Heart right ventricle (tissue), 16 donors: ENCODE data around the gene EFCC1. TPM values are rescaled to one million over a fixed set of nuclear protein-coding genes. Genes with fewer than 3 reads are reported as not detected.
A peak's percentile ranks its signal among the peaks of the same experiment; 100 is the strongest.

Experiments used
- ATAC-seq, 8 donors: fragments of 200-7000 bp; cut with Tn5 transposase; one replicate each; pipeline ENCODE4 v1.9.1; 2020; ENCODE audit warnings: mild to moderate bottlenecking in 8 of 8, moderate library complexity in 8 of 8, moderate number of reproducible peaks in 1 of 8
- DNase-seq, 2 donors: peaks; one replicate each; pipeline ENCODE4 v3.0.0-alpha.2; 2020
- H3K27ac ChIP-seq, 10 donors: fragments of 200-600 bp; sonication (generic) in 2 of 10; one replicate each; pipeline versions ENCODE4 v1.5.0 to v1.8.0; 2020 to 2022; ENCODE audit warnings: mild to moderate bottlenecking in 3 of 10
- H3K27me3 ChIP-seq, 7 donors: fragments of 200-600 bp; one replicate each; pipeline ENCODE4 v1.8.0; 2021 to 2022; ENCODE audit warnings: mild to moderate bottlenecking in 2 of 7
- H3K36me3 ChIP-seq, 9 donors: fragments of 200-600 bp; sonication (generic) in 1 of 9; one replicate each; pipeline versions ENCODE4 v1.5.0 to v1.8.0; 2020 to 2022; ENCODE audit warnings: mild to moderate bottlenecking in 2 of 9
- H3K4me1 ChIP-seq, 9 donors: fragments of 200-600 bp; sonication (generic) in 1 of 9; one replicate each; pipeline versions ENCODE4 v1.5.0 to v1.8.0; 2020 to 2022; ENCODE audit warnings: mild to moderate bottlenecking in 4 of 9
- H3K4me3 ChIP-seq, 10 donors: fragments of 200-600 bp; sonication (generic) in 2 of 10; one replicate each; pipeline versions ENCODE4 v1.5.0 to v1.8.0; 2020 to 2022; ENCODE audit warnings: mild to moderate bottlenecking in 7 of 10, moderate library complexity in 2 of 10
- H3K9me3 ChIP-seq, 11 donors: fragments of 200-600 bp in 10 of 11; sonication (generic) in 2 of 11; one replicate each; pipeline versions ENCODE4 v1.5.0 to v1.8.0; 2013 to 2022; ENCODE audit warnings: mild to moderate bottlenecking in 2 of 11, control low read depth in 1 of 11, moderate library complexity in 1 of 11
- WGBS, 2 donors: extraction: QIAGEN DNeasy Blood & Tissue Kit; methylation state at CpG; one replicate each; pipeline ENCODE4 v1.1.7; 2013; ENCODE audit warnings: inconsistent platforms in 1 of 2; 5-methylcytosine and 5-hydroxymethylcytosine counted together
- intact Hi-C, 10 donors: fragments of 100-400 bp; cut with DNase I; formaldehyde crosslinking; loops; one replicate each; pipeline versions ENCODE4 v1.11.1 to v1.14.2; 2022
- polyA plus RNA-seq, 2 donors: library from polyadenylated mRNA; stranded (reverse); fragments of 200-250 nt; gene quantifications; one replicate each; pipeline ENCODE4 v1.2.3, GENCODE V29; 2013
- total RNA-seq, 10 donors: library from RNA; stranded (reverse); fragmentation: NEBNext Ultra II Directional in 3 of 10; extraction: Animal tissue kit (Norgen Biotek cat#: 25700) in 3 of 10; gene quantifications; one replicate each; pipeline versions ENCODE4 v1.2.1 to v1.2.4, GENCODE V29; 2021 to 2023
- TF ChIP-seq, protein P1 (sequence below), 9 donors: fragments of 200-600 bp; sonication (generic) in 2 of 9; IDR thresholded peaks; one replicate each; pipeline versions ENCODE4 v1.5.0 to v1.8.0; 2021 to 2022; ENCODE audit warnings: antibody characterized with exemption in 9 of 9, mild to moderate bottlenecking in 5 of 9, moderate library complexity in 1 of 9
- donor health status: Arrhythmogenic right ventricular cardiomyopathy.
- donor health status: ischemic (EF 13 %, LVEDD 7.1; RV severe dilation, severe dysfunction).
- donor health status: healthy with polysubstance abuse.
- donor health status: DM: no; HTN: yes; CAD: no.
- donor health status: DM: no; HTN: no; CAD: no.
- donor health status: ischemic (EF 25% LVEDD 6.9; RV normal size, moderate dysfunction).
- donor health status: ischemic (EF 25% LVEDD 5.7; RV mildly dilated, moderate dysfunction).
- donor health status: healthy.
- donor health status: DM: yes; HTN: yes; CAD: no.
- donor health status: Ischemic cardiomyopathy.
- donor health status: ischemic (EF 35%, LVEDD 5.7; RV mildly dilated, moderate dysfunction).
- donor health status: nonischemic (EF 11% LVEDD 7.7; RV severe dilation, severe dysfunction).
- donor health status: DM: yes; HTN: yes; CAD: no.
- donor health status: PGD.
- donor health status: ischemic (EF 29% LVEDD 5.4; RV normal size, mild dysfunction).
- donor health status: nonischemic (EF 23%, LVEDD 6.1; RV moderate dilation, normal function).

Gene EFCC1
- total and polyA plus RNA-seq, 12 donors = 1.0 to 3.3 (median 2.1) TPM

DNA sequence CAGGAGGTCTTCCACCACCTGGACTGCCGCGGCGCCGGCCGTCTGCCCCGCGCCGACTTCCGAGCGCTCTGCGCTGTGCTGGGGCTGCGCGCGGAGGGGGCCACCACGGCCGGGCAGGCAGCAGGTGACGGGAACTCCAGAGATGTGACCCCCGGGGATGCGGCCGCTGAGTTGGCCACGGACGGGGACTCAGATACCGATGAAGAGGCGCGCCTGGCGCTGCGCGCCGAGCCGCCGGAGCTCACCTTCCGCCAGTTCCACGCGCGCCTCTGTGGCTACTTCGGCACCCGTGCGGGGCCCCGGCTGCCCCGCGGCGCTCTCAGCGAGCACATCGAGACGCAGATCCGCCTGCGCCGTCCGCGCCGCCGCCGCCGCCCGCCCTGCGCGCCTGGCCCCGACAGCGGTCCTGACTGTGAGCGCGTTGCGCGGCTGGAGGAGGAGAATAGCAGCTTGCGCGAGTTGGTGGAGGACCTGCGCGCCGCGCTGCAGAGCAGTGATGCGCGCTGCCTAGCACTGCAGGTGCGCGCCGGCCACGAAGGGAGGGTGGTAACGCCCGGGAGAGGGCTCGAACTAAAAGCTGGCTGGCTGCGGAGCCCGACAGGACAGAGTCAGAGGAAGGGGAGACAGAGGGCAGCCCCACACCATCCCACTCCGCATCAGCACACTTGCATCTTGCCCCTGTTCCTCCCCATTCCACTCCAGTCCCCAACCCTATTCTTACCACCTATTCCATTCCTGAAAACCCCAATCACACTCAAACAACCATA lies 885 bp downstream of the EFCC1 start:
- Histone ChIP-seq H3K9me3 (no peaks in the 10 kb centered on the region), H3K27me3 (peaks cover 0 to 67% (median 32%) of the 10 kb centered on the region in 7 donors), H3K27ac (peak overlapping the region in 9 of 10 donors; percentile 76 to 96 (median 85)), H3K4me1 (peaks cover 1 to 69% (median 40%) of the 10 kb centered on the region in 9 donors), H3K36me3 (peaks cover 0 to 7% (median 0%) of the 10 kb centered on the region in 9 donors), H3K4me3 (peak overlapping the region; percentile 46 to 85 (median 70))
- intact Hi-C loops = loop anchor here in 1 of 10 donors (5.0 kb wide), 1 partner anchor 50 kb away; no protein-coding TSS in a partner anchor
- ATAC-seq = peak in 5 of 8 donors; percentile 4 to 21 (median 10)
- DNase-seq = no peak
- 1% methylated on average over 68 to 81 of the region's 81 CpGs for WGBS, 2 donors
- TF ChIP-seq, protein P1, sequence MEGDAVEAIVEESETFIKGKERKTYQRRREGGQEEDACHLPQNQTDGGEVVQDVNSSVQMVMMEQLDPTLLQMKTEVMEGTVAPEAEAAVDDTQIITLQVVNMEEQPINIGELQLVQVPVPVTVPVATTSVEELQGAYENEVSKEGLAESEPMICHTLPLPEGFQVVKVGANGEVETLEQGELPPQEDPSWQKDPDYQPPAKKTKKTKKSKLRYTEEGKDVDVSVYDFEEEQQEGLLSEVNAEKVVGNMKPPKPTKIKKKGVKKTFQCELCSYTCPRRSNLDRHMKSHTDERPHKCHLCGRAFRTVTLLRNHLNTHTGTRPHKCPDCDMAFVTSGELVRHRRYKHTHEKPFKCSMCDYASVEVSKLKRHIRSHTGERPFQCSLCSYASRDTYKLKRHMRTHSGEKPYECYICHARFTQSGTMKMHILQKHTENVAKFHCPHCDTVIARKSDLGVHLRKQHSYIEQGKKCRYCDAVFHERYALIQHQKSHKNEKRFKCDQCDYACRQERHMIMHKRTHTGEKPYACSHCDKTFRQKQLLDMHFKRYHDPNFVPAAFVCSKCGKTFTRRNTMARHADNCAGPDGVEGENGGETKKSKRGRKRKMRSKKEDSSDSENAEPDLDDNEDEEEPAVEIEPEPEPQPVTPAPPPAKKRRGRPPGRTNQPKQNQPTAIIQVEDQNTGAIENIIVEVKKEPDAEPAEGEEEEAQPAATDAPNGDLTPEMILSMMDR (IDR thresholded peaks at IDR 0.05) = no peak

GRCh38 chr3:129002573-129003569 lies 1.8 kb downstream of the EFCC1 start:
- Histone ChIP-seq H3K4me3 (peak overlapping the region in 9 of 10 donors; percentile 17 to 85 (median 77)), H3K27ac (peak overlapping the region in 4 of 10 donors; percentile 30 to 96 (median 88)), H3K27me3 (peaks cover 0 to 67% (median 32%) of the 10 kb centered on the region in 7 donors), H3K9me3 (no peaks in the 10 kb centered on the region), H3K36me3 (peaks cover 0 to 9% (median 0%) of the 10 kb centered on the region in 9 donors), H3K4me1 (peaks cover 3 to 77% (median 49%) of the 10 kb centered on the region in 9 donors)
- 44 to 46% methylated on average over 28 of the region's 28 CpGs for WGBS, 2 donors
- ATAC-seq (no peak), DNase-seq (no peak)
- intact Hi-C loops = loop anchor here in 1 of 10 donors (5.0 kb wide), 1 partner anchor 49 kb away; no protein-coding TSS in a partner anchor
- TF ChIP-seq, protein P1 (IDR thresholded peaks at IDR 0.05) = no peak

- peak overlapping the region in 2 of 10 donors; percentile 30 to 85 for H3K27ac ChIP-seq
- H3K4me3 ChIP-seq = peak overlapping the region in 9 of 10 donors; percentile 12 to 85 (median 77)
- TF ChIP-seq, protein P1 (IDR thresholded peaks at IDR 0.05) = peak in 4 of 9 donors; percentile 2 to 42 (median 15)
- H3K4me1 ChIP-seq = peaks cover 3 to 85% (median 57%) of the 10 kb centered on the region in 9 donors
- peaks cover 0 to 65% (median 32%) of the 10 kb centered on the region in 7 donors for H3K27me3 ChIP-seq
- DNase-seq = peak in 1 of 2 donors; percentile 36
- intact Hi-C loops = loop anchor here in 2 of 10 donors (2.0 to 5.0 kb wide), 2 partner anchors 21 to 49 kb away; no protein-coding TSS in a partner anchor
- 15 to 34% methylated on average over 42 to 55 of the region's 55 CpGs for WGBS, 2 donors
- peak in 1 of 8 donors; percentile 16 for ATAC-seq
- H3K9me3 ChIP-seq = no peaks in the 10 kb centered on the region
- H3K36me3 ChIP-seq = peaks cover 0 to 9% (median 0%) of the 10 kb centered on the region in 9 donors
These were observed 2.5 kb downstream of the EFCC1 start for GRCh38 chr3:129003578-129004112.
